Measurements from ENCODE around the gene LGR4. TPM values are rescaled to one million over a fixed set of nuclear protein-coding genes. Genes with fewer than 3 reads are reported as not detected.
"Not testable (repeated sequence)": the region's sequence is repeated elsewhere in the genome, so short reads cannot be mapped to it uniquely, and the experiment has no call there.

LGR4 gene
- total RNA-seq, 1 experiment from 2014 or later = 28.5 TPM

GRCh38 chr11:27352781-27353180 lies 119.8 kb downstream of the LGR4 start:
- DNase-seq (ENCODE audit: low spot score) = no peak

GRCh38 chr11:27350511-27350910 lies 122.1 kb downstream of the LGR4 start:
- no peak for DNase-seq (ENCODE audit: low spot score)

GRCh38 chr11:27349919-27350318 lies 122.7 kb downstream of the LGR4 start:
- no peak for DNase-seq (ENCODE audit: low spot score)

- peak; percentile 51 for DNase-seq (ENCODE audit: low spot score)
Measured at GRCh38 chr11:27348340-27348873, 124.2 kb downstream of the LGR4 start.

- no peak for DNase-seq (ENCODE audit: low spot score)
Measured at GRCh38 chr11:27347359-27348339, 124.9 kb downstream of the LGR4 start.

- no peak for DNase-seq (ENCODE audit: low spot score)
Measured at GRCh38 chr11:27339941-27340340, 132.6 kb downstream of the LGR4 start.

GRCh38 chr11:27334764-27335163 lies 137.8 kb downstream of the LGR4 start:
- not testable (repeated sequence) for DNase-seq (ENCODE audit: low spot score)

- no peak for DNase-seq (ENCODE audit: low spot score)
Measured at GRCh38 chr11:27331981-27332380, 140.6 kb downstream of the LGR4 start.

- no peak for DNase-seq (ENCODE audit: low spot score)
Measured at GRCh38 chr11:27330633-27331270, 141.8 kb downstream of the LGR4 start.

GRCh38 chr11:27329867-27330632 lies 142.5 kb downstream of the LGR4 start:
- no peak for DNase-seq (ENCODE audit: low spot score)

GRCh38 chr11:27328614-27329013 lies 144.0 kb downstream of the LGR4 start:
- DNase-seq (ENCODE audit: low spot score) = no peak

GRCh38 chr11:27327064-27327463 lies 145.5 kb downstream of the LGR4 start:
- not testable (repeated sequence) for DNase-seq (ENCODE audit: low spot score)

GRCh38 chr11:27322196-27322595 lies 150.4 kb downstream of the LGR4 start:
- not testable (repeated sequence) for DNase-seq (ENCODE audit: low spot score)

GRCh38 chr11:27321340-27321739 lies 151.2 kb downstream of the LGR4 start:
- not testable (repeated sequence) for DNase-seq (ENCODE audit: low spot score)

GRCh38 chr11:27319072-27319471 lies 153.5 kb downstream of the LGR4 start:
- DNase-seq (ENCODE audit: low spot score) = no peak

GRCh38 chr11:27317751-27318150 lies 154.8 kb downstream of the LGR4 start:
- DNase-seq (ENCODE audit: low spot score) = peak; percentile 42

Other genes with a start within 250 kb of the LGR4 start
- 29.7 and 29.8 TPM in 2 replicates for gene CCDC34, start 109.6 kb downstream of the LGR4 start, total RNA-seq (2014; rRNA removed; shearing (Covaris generic))
- 41.6 and 63.4 TPM in 2 replicates for gene LIN7C, start 34.0 kb upstream of the LGR4 start, total RNA-seq (2014; rRNA removed; shearing (Covaris generic))
- gene BDNF, start 227.7 kb upstream of the LGR4 start, total RNA-seq (2014; rRNA removed; shearing (Covaris generic)) = 10.6 and 16.1 TPM in 2 replicates